GM18499 (cell line): Measurements from ENCODE around the gene FRG1.
"Not testable (repeated sequence)": the region's sequence is repeated elsewhere in the genome, so short reads cannot be mapped to it uniquely, and the experiment has no call there.

Source experiments
- ATAC-seq: cut with Tn5 transposase; IDR thresholded peaks from one replicate; pipeline ENCODE4 v1.9.1; 2021; ENCODE audit warnings: moderate number of reproducible peaks; ENCODE audit not compliant: insufficient read depth, unreplicated experiment

Gene FRG1

DNA sequence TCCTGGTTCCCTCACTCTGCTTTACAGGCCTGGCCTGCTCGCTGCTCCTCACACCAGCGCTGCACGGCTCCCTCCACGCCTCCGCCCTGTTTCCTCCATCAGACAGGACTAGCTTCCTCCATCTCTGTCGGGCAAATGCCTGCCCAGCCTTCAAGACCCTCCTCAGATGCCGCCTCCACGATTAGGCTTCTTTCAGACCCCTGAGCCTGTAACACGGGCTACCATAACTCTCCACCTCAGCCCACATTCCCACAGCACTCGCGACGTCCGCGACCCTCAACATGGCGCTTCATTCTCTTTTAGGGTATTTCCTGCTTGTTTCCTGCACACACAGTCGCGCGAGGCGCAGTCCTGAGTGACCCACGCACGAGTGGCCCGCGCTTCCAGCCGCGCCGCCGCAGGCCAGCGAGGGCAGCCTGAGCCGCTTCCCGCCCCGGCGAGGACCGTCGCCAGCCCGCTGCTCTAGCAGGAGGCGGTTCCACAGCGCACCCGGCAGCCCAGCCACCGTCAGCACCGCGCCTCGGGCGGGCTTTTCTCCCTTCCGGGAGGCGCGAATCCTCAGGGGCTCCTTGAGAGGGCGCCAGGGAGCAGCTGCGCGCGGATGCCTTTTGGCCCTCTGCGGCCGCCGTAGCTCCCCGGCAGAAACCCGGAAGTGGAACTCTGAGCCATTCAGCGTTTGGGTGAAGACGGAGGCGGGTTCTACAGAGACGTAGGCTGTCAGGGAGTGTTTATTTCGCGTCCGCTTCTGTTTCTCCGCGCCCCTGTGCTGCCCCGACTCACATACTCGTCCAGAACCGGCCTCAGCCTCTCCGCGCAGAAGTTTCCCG lies at the start of gene FRG1:
Gene FRG1 (plus strand): TSS at position 695 of the 827 bp plus-strand sequence. CDS start 138 bp downstream, outside the sequence.
- peak; percentile 98 for ATAC-seq

GRCh38 chr4:189897667-189898066 lies 43.0 kb upstream of the FRG1 start:
- no peak for ATAC-seq

DNA sequence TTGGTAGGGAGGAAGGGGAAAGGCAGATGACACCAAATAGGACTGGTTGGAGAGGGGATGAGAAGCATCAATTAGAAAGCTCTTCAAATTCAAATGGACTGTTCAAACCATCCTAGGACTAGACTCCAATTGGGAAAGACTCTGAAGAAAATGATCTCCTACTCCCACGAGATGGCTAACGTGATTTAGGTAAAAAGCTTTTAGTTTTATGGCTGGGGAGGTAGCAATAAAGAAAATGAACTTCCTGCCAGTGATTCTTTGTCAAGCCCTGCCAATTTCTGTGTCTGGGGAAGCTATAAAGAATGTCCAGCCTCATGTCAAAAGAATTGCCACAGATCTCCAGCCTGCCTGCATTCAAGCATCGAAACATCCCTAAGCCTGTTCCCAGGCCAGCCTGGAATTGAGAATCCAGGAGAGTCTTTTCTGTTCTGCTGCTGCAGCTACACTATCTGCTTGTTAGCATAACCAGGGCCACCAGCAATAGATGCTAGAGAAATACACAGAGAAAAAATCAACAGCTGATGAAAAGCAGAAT lies 41.1 kb upstream of the FRG1 start:
- not testable (repeated sequence) for ATAC-seq

- ATAC-seq, result peak; percentile 73
Observed at GRCh38 chr4:189904420-189905027, 36.1 kb upstream of the FRG1 start.

GRCh38 chr4:189912170-189912569 lies 28.5 kb upstream of the FRG1 start:
- no peak for ATAC-seq

DNA sequence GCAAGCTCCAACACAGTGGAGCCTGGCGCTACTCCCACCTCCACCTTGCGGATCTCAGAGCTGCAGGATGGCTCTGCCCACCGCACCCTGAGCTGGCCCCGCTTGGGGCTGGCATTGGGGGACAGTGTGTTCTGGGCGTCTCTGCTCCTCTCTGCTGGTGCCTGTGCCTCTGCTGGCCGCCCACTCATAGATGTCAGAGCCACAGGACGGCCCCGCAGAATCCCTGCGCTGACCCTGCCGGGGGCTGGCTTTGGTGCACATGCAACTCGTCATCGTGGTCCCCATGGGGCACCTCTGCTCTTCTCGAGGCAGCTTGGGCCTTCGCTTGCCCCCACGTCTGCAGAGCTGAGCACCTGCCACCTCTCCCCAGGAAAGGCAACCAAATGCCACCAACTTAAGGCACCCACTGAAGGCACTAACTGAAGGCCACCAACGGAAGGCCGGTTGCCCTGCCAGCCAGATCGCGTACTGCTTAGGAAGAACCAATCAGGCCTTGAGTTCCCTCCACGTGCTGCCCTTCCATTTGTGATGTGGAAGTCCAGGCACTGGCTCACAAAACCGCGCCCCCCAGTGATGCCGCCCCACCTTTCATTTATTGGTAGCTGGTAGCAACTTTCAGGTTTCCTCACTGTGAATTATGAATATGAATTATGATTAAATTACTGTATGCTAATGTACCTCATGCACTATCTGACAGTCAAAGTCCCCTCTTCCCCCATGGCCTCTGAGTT lies 23.3 kb upstream of the FRG1 start:
- no peak for ATAC-seq

- no peak for ATAC-seq
Observed at GRCh38 chr4:189921058-189921457, 19.6 kb upstream of the FRG1 start.

- not testable (repeated sequence) for ATAC-seq
Observed at GRCh38 chr4:189926742-189927141, 13.9 kb upstream of the FRG1 start.

DNA sequence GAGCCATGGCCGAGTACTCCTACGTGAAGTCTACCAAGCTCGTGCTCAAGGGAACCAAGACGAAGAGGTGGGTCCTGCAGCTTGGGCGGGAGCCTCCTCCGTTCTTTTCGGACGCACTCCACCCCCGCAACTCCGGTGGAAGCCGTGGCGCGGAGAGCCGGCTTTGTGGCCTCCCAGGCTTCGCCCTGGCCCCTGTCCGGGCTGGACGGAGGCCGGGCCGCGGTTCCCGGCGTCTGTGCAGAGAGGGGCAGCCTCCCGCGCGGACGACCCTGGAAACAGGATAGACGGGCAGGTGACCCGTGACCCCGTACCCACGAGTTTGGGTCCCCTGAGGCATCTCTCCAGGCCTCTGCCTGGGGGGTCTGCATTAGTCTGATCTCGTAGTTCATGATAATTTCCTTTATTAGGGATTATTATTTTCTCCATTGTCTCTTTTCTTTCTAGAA lies 356 bp downstream of the FRG1 start:
- no peak for ATAC-seq

DNA sequence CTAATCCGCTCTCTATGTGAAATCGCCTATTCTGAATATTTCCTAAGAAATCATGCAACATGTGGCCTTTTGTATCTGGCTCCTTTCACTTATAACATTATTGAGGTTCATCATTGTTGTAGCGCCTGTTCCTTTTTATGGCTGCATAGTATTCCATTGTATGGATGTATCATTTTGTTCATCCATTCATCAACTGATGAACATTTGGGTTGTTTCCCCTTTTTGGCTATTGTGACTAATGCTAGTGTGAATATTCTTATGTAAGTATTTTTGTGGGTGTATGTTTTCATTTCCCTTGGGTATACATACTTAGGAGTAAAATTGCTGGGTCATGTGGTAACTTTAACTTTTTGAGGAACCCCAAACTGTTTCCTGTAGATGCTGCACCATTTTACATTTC lies 1.7 kb downstream of the FRG1 start:
- not testable (repeated sequence) for ATAC-seq

GRCh38 chr4:189944077-189944476 lies 3.4 kb downstream of the FRG1 start:
- not testable (repeated sequence) for ATAC-seq

GRCh38 chr4:189946906-189947305 lies 6.2 kb downstream of the FRG1 start:
- not testable (repeated sequence) for ATAC-seq

DNA sequence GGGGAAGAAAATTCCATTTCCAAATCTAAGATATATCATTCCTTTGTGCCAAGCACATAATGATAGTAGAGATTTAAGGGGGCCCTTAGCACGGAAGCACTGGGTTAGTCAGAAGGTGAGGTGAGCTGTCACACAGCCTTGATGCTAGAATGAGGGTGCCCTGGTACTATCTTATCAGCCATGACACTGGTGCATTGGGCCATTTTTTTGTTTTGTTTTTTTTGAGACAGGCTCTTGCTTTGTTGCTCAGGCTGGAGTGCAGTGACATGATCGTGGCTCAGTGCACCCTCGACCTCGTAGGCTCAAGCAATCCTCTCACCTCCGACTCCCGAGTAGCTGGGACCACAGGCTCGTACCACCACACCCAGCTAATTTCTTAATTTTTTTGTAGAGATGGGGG lies 7.8 kb downstream of the FRG1 start:
- not testable (repeated sequence) for ATAC-seq

DNA sequence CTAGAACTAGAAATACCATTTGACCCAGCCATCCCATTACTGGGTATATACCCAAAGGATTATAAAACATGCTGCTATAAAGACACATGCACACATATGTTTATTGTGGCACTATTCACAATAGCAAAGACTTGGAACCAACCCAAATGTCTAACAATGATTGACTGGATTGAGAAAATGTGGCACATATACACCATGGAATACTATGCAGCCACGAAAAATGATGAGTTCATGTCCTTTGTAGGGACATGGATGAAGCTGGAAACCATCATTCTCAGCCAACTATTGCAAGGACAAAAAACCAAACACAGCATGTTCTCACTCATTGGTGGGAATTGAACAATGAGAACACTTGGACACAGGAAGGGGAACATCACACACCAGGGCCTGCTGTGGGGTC lies 28.6 kb downstream of the FRG1 start:
- ATAC-seq, result not testable (repeated sequence)

DNA sequence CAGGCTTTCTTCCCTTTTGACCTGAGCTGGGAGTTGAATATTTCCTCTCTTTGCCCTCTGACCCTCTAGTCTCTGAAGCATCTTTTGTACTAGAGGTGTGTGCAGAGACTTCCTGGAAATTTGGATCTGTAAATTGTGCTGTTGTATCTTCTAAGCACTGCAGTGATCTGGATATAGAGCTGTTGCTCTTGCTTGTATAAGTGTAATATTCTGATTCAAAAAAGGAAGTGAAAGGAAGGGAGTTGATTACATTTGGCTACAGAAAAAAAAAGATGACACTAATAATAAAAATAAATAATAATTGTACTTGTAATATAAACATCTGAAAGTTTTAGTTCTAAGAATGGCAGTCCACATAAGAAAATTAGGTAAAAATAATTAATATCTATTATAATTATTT lies 33.0 kb downstream of the FRG1 start:
- ATAC-seq, result no peak

- no peak for ATAC-seq
Observed at GRCh38 chr4:189974056-189974455, 33.4 kb downstream of the FRG1 start.

GRCh38 chr4:189979196-189980047 lies 38.8 kb downstream of the FRG1 start:
- ATAC-seq, result no peak

DNA sequence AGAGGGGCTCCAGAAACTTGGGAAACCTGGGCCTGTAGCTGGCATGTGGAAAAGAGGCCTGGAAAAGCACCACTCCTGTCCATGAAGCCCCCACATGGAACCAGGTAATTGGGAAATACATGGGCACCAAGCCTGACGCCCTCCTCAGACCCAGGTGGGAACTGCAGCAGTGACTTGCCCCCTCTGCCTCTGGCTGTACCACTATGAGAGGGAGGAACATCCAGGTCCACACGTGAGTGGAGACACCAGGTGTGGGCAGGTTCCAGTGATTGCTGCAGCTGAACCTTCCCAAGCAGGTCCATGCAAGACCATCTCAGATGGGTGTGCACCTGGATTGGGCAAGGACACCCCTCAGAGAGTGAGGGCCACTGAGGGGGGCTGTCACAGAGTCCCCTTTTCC lies 39.6 kb downstream of the FRG1 start:
- ATAC-seq, result not testable (repeated sequence)

DNA sequence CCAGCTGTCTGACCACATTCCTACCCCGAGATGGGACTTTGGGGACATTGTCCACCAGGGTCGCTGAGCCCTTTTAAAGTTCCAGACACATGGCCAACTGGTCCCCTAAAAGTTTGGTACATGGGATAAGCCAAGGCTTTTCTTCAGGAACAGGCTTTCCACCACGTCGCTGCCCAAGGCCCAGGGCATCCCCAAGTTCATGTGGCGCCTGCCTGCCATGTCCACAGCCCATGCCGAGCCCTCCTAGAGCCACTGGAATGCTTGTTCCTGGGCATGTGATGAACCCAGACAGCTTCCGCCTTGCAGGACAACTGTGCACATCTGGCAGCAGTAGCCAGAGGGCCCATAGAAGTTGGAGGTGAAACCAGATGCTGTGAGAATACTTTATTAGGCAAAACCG lies 41.3 kb downstream of the FRG1 start:
- ATAC-seq, result no peak
